ENCODE measurements around the gene PDCL3.

The PDCL3 gene

GRCh38 chr2:100556746-100557145 lies 6.0 kb upstream of the PDCL3 start:
- DNase-seq (ENCODE audit: low read depth): no peak
- H3K4me3 ChIP-seq (ENCODE audit: low read depth, low read length): no peak overlapping the region
- TF ChIP-seq CTCF (IDR thresholded peaks at IDR 0.05; ENCODE audit: low read depth, low read length, missing control alignments): no peak

- H3K4me3 ChIP-seq (ENCODE audit: low read depth, low read length): no peak overlapping the region
- DNase-seq (ENCODE audit: low read depth): no peak
- TF ChIP-seq CTCF (IDR thresholded peaks at IDR 0.05; ENCODE audit: low read depth, low read length, missing control alignments): no peak
Measured at GRCh38 chr2:100560216-100560830, 2.5 kb upstream of the PDCL3 start.

- TF ChIP-seq CTCF (IDR thresholded peaks at IDR 0.05; ENCODE audit: low read depth, low read length, missing control alignments): no peak
- no peak overlapping the region for H3K4me3 ChIP-seq (ENCODE audit: low read depth, low read length)
- no peak for DNase-seq (ENCODE audit: low read depth)
Measured at GRCh38 chr2:100561191-100561590, 1.6 kb upstream of the PDCL3 start.

GRCh38 chr2:100563407-100564247 lies 834 bp downstream of the PDCL3 start:
- DNase-seq (ENCODE audit: low read depth): no peak
- H3K4me3 ChIP-seq (ENCODE audit: low read depth, low read length): peak overlapping the region; percentile 99
- TF ChIP-seq CTCF (IDR thresholded peaks at IDR 0.05; ENCODE audit: low read depth, low read length, missing control alignments): no peak

- TF ChIP-seq CTCF (IDR thresholded peaks at IDR 0.05; ENCODE audit: low read depth, low read length, missing control alignments): no peak
- DNase-seq (ENCODE audit: low read depth): no peak
- no peak overlapping the region for H3K4me3 ChIP-seq (ENCODE audit: low read depth, low read length)
Measured at GRCh38 chr2:100568989-100569388, 6.2 kb downstream of the PDCL3 start.

- TF ChIP-seq CTCF (IDR thresholded peaks at IDR 0.05; ENCODE audit: low read depth, low read length, missing control alignments): no peak
- no peak overlapping the region for H3K4me3 ChIP-seq (ENCODE audit: low read depth, low read length)
- no peak for DNase-seq (ENCODE audit: low read depth)
Measured at GRCh38 chr2:100571668-100572067, 8.9 kb downstream of the PDCL3 start.
